Iris pigment epithelial cell (primary cell): ENCODE measurements around the gene HYCC1.
"Not testable (repeated sequence)": the region's sequence is repeated elsewhere in the genome, so short reads cannot be mapped to it uniquely, and the experiment has no call there.

ENCODE experiments used
- DNase-seq: peaks from one replicate; pipeline ENCODE4 v3.0.0-alpha.2; 2011; ENCODE audit warnings: low read depth

The HYCC1 gene

DNA sequence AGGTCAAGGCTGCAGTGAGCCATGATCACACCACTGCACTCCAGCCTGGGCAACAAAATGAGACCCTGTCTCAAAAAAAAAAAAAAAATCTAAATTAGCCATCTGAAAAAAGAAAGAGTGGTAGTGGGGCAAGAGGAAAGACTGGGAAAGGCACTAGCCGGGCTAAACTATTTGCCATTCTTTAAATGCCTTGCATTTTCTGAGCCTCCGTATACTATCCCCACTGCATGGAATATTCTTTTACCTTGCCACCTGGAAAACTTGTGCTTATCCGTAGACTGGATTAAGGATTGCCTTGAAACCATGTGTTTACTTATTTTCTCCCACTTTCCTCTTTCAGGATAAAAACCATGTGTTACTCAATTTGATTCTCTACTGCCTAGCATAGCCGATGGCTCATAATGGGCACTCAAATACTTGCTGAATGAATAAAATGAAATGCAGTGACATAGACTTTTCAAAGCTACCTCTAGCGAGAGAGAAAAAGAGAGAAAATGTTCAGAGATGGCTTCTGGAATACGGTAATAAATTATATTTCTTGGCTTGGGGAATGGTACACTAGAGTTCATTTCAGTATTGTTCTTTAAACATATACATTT lies 30.6 kb downstream of the HYCC1 start:
- DNase-seq, result no peak

DNA sequence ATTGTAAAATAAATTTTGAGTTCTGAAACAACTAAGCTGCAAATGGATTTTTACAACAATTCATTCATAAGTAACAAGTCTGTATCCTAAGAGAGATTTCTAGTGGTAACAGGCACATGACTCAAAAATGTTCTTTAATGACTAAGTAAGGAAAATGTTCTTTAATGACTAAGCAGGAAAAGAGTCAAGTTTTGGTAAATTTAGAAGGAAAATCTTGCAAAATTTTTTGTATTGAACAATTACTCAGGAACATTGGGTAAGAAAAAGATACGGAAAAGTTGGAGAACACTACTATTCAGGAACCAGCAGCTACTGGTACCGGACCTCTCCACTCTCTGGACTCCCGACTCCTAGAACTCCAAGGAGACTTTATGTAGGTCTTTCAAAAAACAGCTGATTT lies 33.5 kb downstream of the HYCC1 start:
- DNase-seq, result peak; percentile 82

DNA sequence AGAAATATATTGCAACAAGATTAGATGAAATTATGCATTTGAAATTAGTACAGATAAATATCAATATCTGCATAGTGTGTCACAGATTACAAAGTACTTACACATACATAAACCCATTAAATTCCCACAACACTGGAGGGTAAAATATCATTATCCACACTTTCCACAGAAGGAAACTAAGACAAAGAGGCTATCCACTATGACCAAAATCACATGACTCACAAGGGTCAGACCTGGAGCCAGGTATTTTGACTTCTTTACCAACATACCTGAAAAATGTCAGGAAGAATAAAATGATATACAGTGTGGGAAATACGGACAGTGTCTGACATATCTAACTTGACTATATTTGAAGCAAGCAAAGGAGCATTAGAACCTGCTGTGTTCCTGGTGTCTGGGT lies 34.1 kb downstream of the HYCC1 start:
- no peak for DNase-seq

DNA sequence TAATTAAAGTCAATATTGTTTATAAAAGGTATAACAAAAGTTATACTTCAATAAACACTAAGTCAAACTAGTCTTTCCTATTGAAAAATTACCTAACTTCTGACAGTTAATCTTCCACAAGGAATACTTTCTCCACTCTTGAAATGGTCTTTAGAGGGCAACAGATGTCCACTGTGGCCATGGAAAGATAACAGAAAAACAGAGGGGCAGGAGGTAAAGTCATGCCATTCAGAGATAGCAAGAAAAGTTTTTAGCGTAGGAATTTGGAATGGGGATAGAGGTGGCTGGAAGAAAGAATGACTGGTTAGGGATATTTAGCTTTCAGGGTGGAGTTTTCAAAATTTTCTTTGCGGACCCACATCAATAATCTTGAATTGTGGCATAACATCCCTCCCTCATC lies 34.7 kb downstream of the HYCC1 start:
- DNase-seq, result no peak

DNA sequence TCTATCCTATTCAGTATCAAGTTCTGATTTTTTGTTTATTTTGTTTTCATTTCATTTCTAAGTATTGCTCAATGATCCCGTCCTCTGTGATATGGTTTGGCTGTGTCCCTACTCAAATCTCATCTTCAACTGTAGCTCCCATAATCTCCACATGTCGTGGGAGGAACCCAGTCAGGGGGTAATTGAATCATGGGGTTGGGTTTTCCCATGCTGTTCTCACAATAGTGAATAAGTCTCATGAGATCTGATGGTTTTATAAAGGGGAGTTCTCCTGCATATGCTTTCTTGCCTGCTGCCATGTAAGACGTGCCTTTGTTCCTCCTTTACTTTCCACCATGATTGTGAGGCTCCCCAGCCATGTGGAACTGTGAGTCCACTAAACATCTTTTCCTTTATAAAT lies 39.3 kb downstream of the HYCC1 start:
- DNase-seq, result not testable (repeated sequence)

DNA sequence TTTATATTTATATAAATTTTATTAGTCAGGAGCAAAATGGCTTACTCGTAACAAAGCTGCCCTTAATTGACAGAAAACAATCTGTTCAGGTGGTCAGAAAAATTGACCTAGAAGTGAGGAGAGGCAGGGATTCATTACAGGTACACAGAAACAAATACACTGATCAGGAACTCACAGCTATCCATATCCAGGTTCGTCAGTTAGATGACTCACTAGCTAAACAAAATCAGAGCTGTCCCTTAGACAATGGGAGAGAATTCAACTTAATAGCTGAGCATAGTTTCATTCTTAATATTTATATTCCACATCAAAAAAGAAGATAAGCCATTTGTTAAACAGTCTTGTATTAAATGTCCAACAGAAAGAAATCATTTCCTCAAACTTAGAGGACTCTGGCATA lies 41.7 kb downstream of the HYCC1 start:
- DNase-seq, result no peak

DNA sequence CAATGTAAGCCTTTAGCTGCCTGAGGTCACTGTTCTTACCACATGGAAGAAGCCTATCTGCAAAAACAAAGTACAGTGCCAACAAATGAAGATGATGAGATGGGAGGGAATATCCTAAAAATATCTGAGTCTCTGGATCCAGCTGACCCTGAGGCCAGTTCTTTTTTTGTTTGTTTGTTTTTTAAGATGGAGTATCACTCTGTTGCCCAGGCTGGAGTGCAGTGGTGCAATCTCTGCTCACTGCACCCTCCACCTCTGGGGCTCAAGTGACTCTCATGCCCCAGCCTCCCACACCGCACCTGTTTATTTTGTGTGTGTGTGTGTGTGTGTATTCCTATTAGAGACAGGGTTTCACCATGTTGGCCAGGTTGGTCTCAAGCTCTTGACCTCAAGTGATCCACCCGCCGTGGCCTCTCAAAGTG lies 44.9 kb downstream of the HYCC1 start:
- DNase-seq, result no peak
